Measurements from ENCODE around the gene JMJD1C.

JMJD1C gene

GRCh38 chr10:63465293-63466143, at the start of gene JMJD1C:
JMJD1C (minus strand) TSS chr10:63465977; CDS start chr10:63465662, 315 bp downstream.
- peak within 1 kb of the TSS; percentile 84 for H3K4me3 ChIP-seq (ENCODE audit: low read depth, low read length)
- no peak for DNase-seq (ENCODE audit: low read depth)
- no peak for TF ChIP-seq CTCF (IDR thresholded peaks at IDR 0.05; ENCODE audit: control insufficient read depth, extremely low read depth, insufficient read depth)

- no peak overlapping the region for H3K4me3 ChIP-seq (ENCODE audit: low read depth, low read length)
- DNase-seq (ENCODE audit: low read depth), result no peak
- TF ChIP-seq CTCF (IDR thresholded peaks at IDR 0.05; ENCODE audit: control insufficient read depth, extremely low read depth, insufficient read depth), result no peak
Measured at GRCh38 chr10:63515002-63515763, 49.4 kb upstream of the JMJD1C start.

- H3K4me3 ChIP-seq (ENCODE audit: low read depth, low read length), result no peak overlapping the region
- no peak for DNase-seq (ENCODE audit: low read depth)
- TF ChIP-seq CTCF (IDR thresholded peaks at IDR 0.05; ENCODE audit: control insufficient read depth, extremely low read depth, insufficient read depth), result no peak
Measured at GRCh38 chr10:63506554-63506953, 40.8 kb upstream of the JMJD1C start.

- no peak for DNase-seq (ENCODE audit: low read depth)
- no peak overlapping the region for H3K4me3 ChIP-seq (ENCODE audit: low read depth, low read length)
- TF ChIP-seq CTCF (IDR thresholded peaks at IDR 0.05; ENCODE audit: control insufficient read depth, extremely low read depth, insufficient read depth), result no peak
Measured at GRCh38 chr10:63505562-63505961, 39.8 kb upstream of the JMJD1C start.

GRCh38 chr10:63504145-63504881, 38.5 kb upstream of the JMJD1C start:
- 0 out of 2 replicates have a peak, but pooled peaks have one; percentile 12 for TF ChIP-seq CTCF (IDR thresholded peaks at IDR 0.05; ENCODE audit: control insufficient read depth, extremely low read depth, insufficient read depth)
- DNase-seq (ENCODE audit: low read depth), result no peak
- H3K4me3 ChIP-seq (ENCODE audit: low read depth, low read length), result no peak overlapping the region

DNA sequence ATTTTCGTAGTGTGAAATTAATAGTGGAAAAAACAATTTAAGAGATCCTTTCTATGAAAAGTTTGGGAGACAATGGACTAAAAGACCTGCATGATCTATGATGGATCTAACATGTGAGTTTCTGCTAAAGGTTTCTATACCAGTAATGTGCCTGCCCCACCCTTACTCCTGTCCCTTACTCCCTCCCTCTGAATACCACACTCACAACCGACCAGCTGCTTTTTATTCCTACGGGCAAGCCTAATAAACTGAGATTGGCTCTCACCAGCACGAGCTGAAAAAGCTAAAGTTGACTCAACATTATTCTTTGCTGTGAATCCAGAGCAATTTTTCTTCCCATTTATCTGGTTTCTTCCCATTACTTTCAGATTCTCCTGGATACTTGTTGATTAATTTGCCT, 37.6 kb upstream of the JMJD1C start:
- TF ChIP-seq CTCF (IDR thresholded peaks at IDR 0.05; ENCODE audit: control insufficient read depth, extremely low read depth, insufficient read depth), result no peak
- no peak overlapping the region for H3K4me3 ChIP-seq (ENCODE audit: low read depth, low read length)
- DNase-seq (ENCODE audit: low read depth), result no peak

Measured in LNCaP clone FGC (cell line).